ENCODE results near the gene CD96.

GRCh38 chr3:111690242-111690641, 148.2 kb downstream of the CD96 start:
- TF ChIP-seq EP300 (IDR thresholded peaks at IDR 0.05; ENCODE audit: borderline replicate concordance) = no peak
- TF ChIP-seq MAX (IDR thresholded peaks at IDR 0.05) = no peak
- TF ChIP-seq REST (IDR thresholded peaks at IDR 0.05; ENCODE audit: low read depth) = no peak
- TF ChIP-seq YY1 (IDR thresholded peaks at IDR 0.05; ENCODE audit: low read depth) = no peak
- no peak for TF ChIP-seq FOXM1 (IDR thresholded peaks at IDR 0.05; ENCODE audit: borderline replicate concordance, low read depth)
- TF ChIP-seq NFIC (IDR thresholded peaks at IDR 0.05) = no peak
- no peak for TF ChIP-seq CEBPB (IDR thresholded peaks at IDR 0.05)
- TF ChIP-seq TAF1 (IDR thresholded peaks at IDR 0.05; ENCODE audit: low read depth) = no peak
- TF ChIP-seq ZBTB7A (IDR thresholded peaks at IDR 0.05; ENCODE audit: low read depth) = no peak
- no peak for TF ChIP-seq CREB1 (IDR thresholded peaks at IDR 0.05; ENCODE audit: low read depth)
- no peak for TF ChIP-seq TEAD4 (IDR thresholded peaks at IDR 0.05)
- no peak for TF ChIP-seq RAD21 (IDR thresholded peaks at IDR 0.05; ENCODE audit: low read depth)
